Upper lobe of right lung (tissue), 1 donor: ENCODE data around the gene GPR27. TPM values are rescaled to one million over a fixed set of nuclear protein-coding genes. Genes with fewer than 3 reads are reported as not detected.
A peak's percentile ranks its signal among the peaks of the same experiment; 100 is the strongest.

Experiments used
- ATAC-seq: fragments of 200-7000 bp; cut with Tn5 transposase; one replicate; pipeline ENCODE4 v1.9.1; 2020; ENCODE audit warnings: mild to moderate bottlenecking, moderate library complexity
- DNase-seq: peaks from one replicate; pipeline ENCODE4 v3.0.0-alpha.2; 2020
- H3K27ac ChIP-seq: fragments of 200-600 bp; one replicate; pipeline ENCODE4 v1.8.0; 2022
- H3K27me3 ChIP-seq: fragments of 200-600 bp; one replicate; pipeline ENCODE4 v1.8.0; 2022; ENCODE audit warnings: mild to moderate bottlenecking
- H3K36me3 ChIP-seq: fragments of 200-600 bp; one replicate; pipeline ENCODE4 v1.8.0; 2022
- H3K4me1 ChIP-seq: fragments of 200-600 bp; one replicate; pipeline ENCODE4 v1.8.0; 2022
- H3K4me3 ChIP-seq: fragments of 200-600 bp; one replicate; pipeline ENCODE4 v1.8.0; 2022; ENCODE audit warnings: mild to moderate bottlenecking
- H3K9me3 ChIP-seq: fragments of 200-600 bp; one replicate; pipeline ENCODE4 v1.8.0; 2022
- CTCF ChIP-seq: fragments of 200-600 bp; IDR thresholded peaks from one replicate; pipeline ENCODE4 v1.8.0; 2022; ENCODE audit warnings: antibody characterized with exemption
- intact Hi-C: fragments of 100-400 bp; cut with DNase I; formaldehyde crosslinking; loops from one replicate; pipeline ENCODE4 v1.11.0; 2022
- total RNA-seq: library from RNA; stranded (reverse); fragmentation: NEBNext Ultra II Directional; extraction: Animal tissue kit (Norgen Biotek cat#: 25700); gene quantifications from one replicate; pipeline ENCODE4 v1.2.1, GENCODE V29; 2021
- donor health status: DM: no; HTN: yes; CAD: no; lungs with severe emphysema.

The GPR27 gene
- total RNA-seq, 1 donor from 2014 or later = 3.7 TPM

GRCh38 chr3:71752831-71753700 is 589 bp upstream of the GPR27 start:
- TF ChIP-seq CTCF = no peak
- Histone ChIP-seq H3K27ac (no peak overlapping the region), H3K36me3 (no peaks in the 10 kb centered on the region), H3K4me3 (peak overlapping the region; percentile 43), H3K27me3 (peaks cover 21% of the 10 kb centered on the region), H3K4me1 (no peaks in the 10 kb centered on the region), H3K9me3 (no peaks in the 10 kb centered on the region)
- no peak for ATAC-seq
- intact Hi-C loops = no loop called here
- DNase-seq = no peak

GRCh38 chr3:71754610-71755253 is 1.1 kb downstream of the GPR27 start:
- Histone ChIP-seq H3K4me1 (no peaks in the 10 kb centered on the region), H3K36me3 (no peaks in the 10 kb centered on the region), H3K27me3 (peaks cover 21% of the 10 kb centered on the region), H3K4me3 (peak overlapping the region; percentile 43), H3K9me3 (no peaks in the 10 kb centered on the region), H3K27ac (no peak overlapping the region)
- intact Hi-C loops = no loop called here
- TF ChIP-seq CTCF = no peak
- DNase-seq (no peak), ATAC-seq (no peak)

GRCh38 chr3:71758091-71758490 is 4.4 kb downstream of the GPR27 start:
- H3K27me3 ChIP-seq = peaks cover 30% of the 10 kb centered on the region
- no peaks in the 10 kb centered on the region for H3K4me1 ChIP-seq
- H3K9me3 ChIP-seq = no peaks in the 10 kb centered on the region
- no peak overlapping the region for H3K27ac ChIP-seq
- intact Hi-C loops = no loop called here
- no peak for ATAC-seq
- no peaks in the 10 kb centered on the region for H3K36me3 ChIP-seq
- TF ChIP-seq CTCF = no peak
- H3K4me3 ChIP-seq = no peak overlapping the region
- no peak for DNase-seq

GRCh38 chr3:71759401-71759800 is 5.7 kb downstream of the GPR27 start:
- H3K27ac ChIP-seq = no peak overlapping the region
- intact Hi-C loops = no loop called here
- no peak for TF ChIP-seq CTCF
- DNase-seq = no peak
- ATAC-seq = peak; percentile 71
- no peaks in the 10 kb centered on the region for H3K9me3 ChIP-seq
- no peaks in the 10 kb centered on the region for H3K36me3 ChIP-seq
- peaks cover 28% of the 10 kb centered on the region for H3K27me3 ChIP-seq
- no peaks in the 10 kb centered on the region for H3K4me1 ChIP-seq
- no peak overlapping the region for H3K4me3 ChIP-seq

GRCh38 chr3:71760140-71760539 is 6.5 kb downstream of the GPR27 start:
- Histone ChIP-seq H3K27me3 (peaks cover 24% of the 10 kb centered on the region), H3K36me3 (no peaks in the 10 kb centered on the region), H3K9me3 (no peaks in the 10 kb centered on the region), H3K4me3 (no peak overlapping the region), H3K27ac (no peak overlapping the region), H3K4me1 (no peaks in the 10 kb centered on the region)
- DNase-seq (no peak), ATAC-seq (no peak)
- TF ChIP-seq CTCF = no peak
- intact Hi-C loops = no loop called here
